Measurements from ENCODE around the gene C5orf52.
"Not testable (repeated sequence)": the region's sequence is repeated elsewhere in the genome, so short reads cannot be mapped to it uniquely, and the experiment has no call there.

Gene C5orf52

DNA sequence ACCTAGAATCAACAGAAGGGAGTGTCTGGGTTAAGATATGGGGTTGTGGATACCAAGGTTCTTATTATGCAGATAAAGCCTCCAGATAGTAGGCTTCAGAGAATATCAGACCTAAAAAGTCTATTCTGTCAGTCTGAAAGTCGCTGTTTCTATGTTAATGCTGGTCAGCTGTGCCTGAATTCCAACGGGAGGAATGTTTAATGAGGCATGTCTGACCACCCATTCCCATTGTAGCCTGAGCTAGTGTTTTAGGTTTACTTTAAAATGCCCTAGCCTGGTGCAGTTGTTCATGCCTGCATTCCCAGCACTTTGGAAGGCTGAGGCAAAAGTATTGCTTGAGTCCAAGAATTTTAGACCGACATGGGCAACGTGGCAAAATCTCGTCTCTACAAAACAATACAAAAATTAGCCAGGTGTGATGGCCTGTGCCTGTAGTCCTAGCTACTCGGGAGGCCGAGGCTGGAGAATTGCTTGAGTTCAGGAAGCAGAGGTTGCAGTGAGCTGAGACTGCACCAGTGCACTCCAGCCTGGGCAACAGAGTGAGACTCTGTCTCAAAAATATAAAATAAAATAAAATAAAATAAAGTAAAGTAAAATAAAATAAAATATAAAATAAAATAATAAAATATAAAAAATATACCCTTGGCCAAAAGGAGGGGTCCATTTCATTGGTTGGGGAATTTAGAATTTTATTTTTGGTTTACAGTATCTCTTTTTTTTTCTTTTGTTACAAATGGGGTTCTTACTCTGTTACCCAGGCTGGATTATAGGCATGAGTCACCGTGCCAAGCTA is 11.3 kb upstream of the C5orf52 start:
- in situ Hi-C loops (cut with HindIII; ENCODE audit: low pct_unique_long_range_greater_than_20kb, low sequenced_read_pairs) = no loop called here
- DNase-seq (ENCODE audit: low read depth in 1 of 2, low spot score in 1 of 2) = no peak
- TF ChIP-seq JUND (IDR thresholded peaks at IDR 0.05; ENCODE audit: low read depth) = no peak

DNA sequence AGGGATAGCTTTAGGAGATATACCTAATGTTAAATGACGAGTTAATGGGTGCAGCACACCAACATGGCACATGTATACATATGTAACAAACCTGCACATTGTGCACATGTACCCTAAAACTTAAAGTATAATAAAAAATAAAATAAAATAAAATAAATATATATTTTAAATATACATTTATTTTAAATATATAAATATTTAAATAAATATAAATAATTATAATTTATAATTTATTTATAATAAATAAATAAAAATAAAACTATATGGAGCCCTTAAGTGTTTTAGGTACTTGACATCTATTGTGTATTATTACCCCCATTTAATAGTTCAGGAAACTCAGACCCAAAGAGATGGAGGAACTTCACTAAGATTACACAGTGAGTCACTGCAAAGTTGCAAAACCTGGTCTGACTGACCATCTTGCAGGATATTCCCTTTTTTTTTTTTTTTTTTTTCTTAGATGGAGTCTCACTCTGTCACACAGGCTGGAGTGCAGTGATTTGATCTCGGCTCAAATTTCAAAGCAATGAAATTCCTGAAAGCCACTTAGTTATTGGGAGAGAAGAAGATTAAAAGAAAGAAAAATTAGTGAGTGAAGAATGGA is 5.8 kb upstream of the C5orf52 start:
- DNase-seq (ENCODE audit: low read depth in 1 of 2, low spot score in 1 of 2) = peak in 1 of 2 experiments; percentile 18
- in situ Hi-C loops (cut with HindIII; ENCODE audit: low pct_unique_long_range_greater_than_20kb, low sequenced_read_pairs) = no loop called here

DNA sequence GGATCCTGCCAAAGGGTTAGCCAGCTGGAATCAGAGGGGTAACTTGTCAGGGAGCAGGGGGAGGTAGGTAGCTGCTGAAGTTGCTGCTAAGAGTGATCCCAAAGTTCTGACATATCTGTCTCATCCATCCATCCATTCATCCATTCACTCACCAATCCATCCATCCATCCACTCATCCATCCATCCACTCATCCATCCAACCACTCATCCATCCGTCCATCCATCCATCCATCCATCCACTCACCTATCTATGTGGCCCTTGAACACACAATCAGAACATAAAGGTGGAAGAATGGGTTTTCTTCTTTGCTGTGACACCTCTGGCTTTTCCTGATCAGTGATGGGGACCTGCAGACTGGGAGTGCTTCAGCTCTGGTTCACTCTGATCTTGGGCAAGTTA is 3.0 kb upstream of the C5orf52 start:
- in situ Hi-C loops (cut with HindIII; ENCODE audit: low pct_unique_long_range_greater_than_20kb, low sequenced_read_pairs) = no loop called here
- TF ChIP-seq JUND (IDR thresholded peaks at IDR 0.05; ENCODE audit: low read depth) = no peak

More for the DNA sequence above, 5.8 kb upstream of the C5orf52 start:
- TF ChIP-seq JUND (IDR thresholded peaks at IDR 0.05; ENCODE audit: low read depth) = no peak

DNA sequence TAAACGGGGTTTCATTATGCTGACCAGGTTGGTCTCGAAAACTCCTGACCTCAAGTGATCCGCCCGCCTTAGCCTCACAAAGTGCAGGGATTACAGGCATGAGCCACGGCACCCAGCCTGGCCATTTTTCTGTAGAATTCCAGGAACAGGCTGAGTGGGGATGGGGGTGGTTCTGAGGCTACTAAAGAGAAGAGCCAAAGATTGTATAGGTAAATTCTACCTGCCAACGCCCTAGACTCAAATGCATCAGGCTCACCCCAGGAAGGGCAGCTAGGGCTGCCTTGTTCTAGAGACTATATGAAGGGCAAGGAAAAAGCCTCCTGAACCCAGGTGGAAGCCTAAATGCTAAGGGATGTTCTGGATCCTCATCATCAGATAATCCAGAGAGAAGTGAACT is 1.6 kb upstream of the C5orf52 start:
- no peak for DNase-seq (ENCODE audit: low read depth in 1 of 2, low spot score in 1 of 2)
- no peak for TF ChIP-seq JUND (IDR thresholded peaks at IDR 0.05; ENCODE audit: low read depth)
- in situ Hi-C loops (cut with HindIII; ENCODE audit: low pct_unique_long_range_greater_than_20kb, low sequenced_read_pairs) = no loop called here

More for the DNA sequence above, 3.0 kb upstream of the C5orf52 start:
- no peak for DNase-seq (ENCODE audit: low read depth in 1 of 2, low spot score in 1 of 2)

DNA sequence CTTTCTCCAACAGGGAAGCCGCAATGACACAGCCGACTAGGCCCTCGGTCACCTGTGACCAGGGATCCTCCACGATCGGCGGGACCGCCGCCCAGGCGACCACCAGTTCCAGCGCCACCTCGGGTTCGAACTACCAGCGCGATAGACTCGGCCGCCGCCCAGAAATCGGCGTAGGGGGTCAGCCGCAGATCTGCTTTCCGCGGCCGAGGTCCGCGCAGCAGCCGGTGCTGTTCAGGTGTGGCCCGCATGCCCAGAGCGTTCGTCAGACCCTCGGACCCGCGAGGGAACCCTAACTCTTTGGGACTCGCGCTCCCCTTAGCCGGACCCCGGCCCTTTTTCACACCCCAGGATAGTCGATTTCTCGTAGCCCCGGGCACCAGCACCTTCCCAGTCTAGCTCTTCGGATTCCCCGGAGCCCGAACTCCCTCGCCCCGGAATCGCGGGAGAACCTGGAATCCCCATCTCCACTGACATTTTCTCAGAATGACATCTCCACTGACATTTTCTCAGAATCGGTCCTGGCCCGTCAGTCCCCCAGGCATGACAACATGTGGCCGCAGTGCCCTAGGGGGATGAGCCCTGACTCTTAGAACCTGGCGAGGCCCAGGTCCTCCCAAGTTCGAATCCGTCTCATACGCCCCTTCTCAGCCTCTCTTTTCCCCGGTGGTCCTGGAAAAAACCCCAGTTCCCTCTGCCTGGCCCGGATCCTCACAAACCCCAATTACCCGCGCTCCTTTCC is 428 bp downstream of the C5orf52 start:
- no peak for TF ChIP-seq JUND (IDR thresholded peaks at IDR 0.05; ENCODE audit: low read depth)
- no peak for DNase-seq (ENCODE audit: low read depth in 1 of 2, low spot score in 1 of 2)
- in situ Hi-C loops (cut with HindIII; ENCODE audit: low pct_unique_long_range_greater_than_20kb, low sequenced_read_pairs) = no loop called here

DNA sequence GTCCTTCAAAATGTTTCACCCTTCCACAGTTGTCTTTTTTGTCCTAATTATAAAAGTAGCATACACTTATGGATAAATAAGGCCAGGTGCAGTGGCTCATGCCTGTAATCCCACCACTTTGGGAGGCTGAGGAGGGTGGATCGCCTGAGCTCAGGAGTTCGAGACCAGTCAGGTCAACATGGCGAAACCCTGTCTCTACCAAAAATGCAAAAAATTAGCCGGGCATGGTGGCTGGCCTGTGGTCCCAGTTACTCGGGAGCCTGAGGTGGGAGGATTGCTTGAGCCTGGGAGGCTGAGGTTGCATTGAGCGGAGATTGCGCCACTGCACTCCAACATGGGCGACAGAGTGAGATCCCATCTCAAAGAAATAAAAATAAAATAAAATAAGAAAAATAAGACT is 1.6 kb downstream of the C5orf52 start:
- DNase-seq (ENCODE audit: low read depth in 1 of 2, low spot score in 1 of 2) = no peak
- no peak for TF ChIP-seq JUND (IDR thresholded peaks at IDR 0.05; ENCODE audit: low read depth)
- in situ Hi-C loops (cut with HindIII; ENCODE audit: low pct_unique_long_range_greater_than_20kb, low sequenced_read_pairs) = no loop called here

DNA sequence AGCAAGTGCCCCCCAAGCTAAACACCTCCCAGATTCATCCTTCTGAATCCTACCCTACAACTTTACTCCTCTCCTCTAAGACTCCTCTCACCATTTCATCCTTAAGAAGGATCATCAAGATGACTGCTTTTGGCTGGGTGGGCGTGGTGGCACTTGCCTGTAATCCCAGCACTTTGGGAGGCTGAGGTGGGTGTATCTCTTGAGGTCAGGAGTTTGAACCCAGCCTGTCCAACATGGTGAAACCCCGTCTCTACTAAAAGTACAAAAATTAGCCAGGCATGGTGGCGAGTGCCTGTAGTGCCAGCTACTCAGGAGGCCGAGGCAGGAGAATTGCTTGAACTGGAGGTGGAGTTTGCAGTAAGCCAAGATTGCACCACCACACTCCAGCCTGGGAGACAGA is 3.0 kb downstream of the C5orf52 start:
- in situ Hi-C loops (cut with HindIII; ENCODE audit: low pct_unique_long_range_greater_than_20kb, low sequenced_read_pairs) = not testable (repeated sequence)

DNA sequence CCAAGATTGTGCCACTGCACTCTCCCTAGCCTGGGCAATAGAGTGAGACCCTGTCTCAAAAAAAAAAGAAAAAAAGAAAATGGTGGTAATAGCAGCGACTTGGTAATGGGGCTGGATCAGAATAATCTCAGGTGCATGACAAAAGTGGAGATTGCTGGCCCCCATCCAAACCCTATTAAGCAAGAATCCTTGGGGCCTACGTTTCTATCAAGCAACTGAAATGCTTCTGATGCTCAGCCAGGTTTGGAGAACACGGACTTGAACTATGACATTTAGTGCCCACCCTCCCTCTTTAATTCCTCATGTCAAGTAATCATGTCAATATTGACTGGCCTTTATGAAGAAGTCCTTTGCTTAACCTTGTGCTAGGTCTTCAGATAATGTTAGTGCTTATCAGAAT is 6.6 kb downstream of the C5orf52 start:
- TF ChIP-seq JUND (IDR thresholded peaks at IDR 0.05; ENCODE audit: low read depth) = no peak
- in situ Hi-C loops (cut with HindIII; ENCODE audit: low pct_unique_long_range_greater_than_20kb, low sequenced_read_pairs) = no loop called here
- DNase-seq (ENCODE audit: low read depth in 1 of 2, low spot score in 1 of 2) = no peak

More for the DNA sequence above, 3.0 kb downstream of the C5orf52 start:
- DNase-seq (ENCODE audit: low read depth in 1 of 2, low spot score in 1 of 2) = not testable (repeated sequence)

DNA sequence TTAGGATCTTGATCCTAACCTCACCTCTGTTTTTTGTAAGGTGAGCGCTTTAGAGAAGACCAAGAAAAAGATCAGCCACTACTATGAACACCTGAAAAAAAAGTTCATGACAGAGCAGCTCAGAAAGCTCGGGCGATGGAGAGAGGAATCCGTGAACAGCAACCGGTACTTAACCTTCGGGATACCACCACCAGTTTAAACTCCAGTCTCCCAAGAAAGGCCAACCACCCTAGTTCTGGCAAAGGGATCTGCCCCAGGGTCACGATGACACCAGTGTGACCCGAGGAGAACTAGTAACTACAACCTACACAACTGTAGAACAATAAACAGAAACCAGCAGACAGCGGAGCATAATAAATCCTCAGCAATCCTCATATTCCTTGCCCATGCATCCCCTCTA is 8.5 kb downstream of the C5orf52 start:
- in situ Hi-C loops (cut with HindIII; ENCODE audit: low pct_unique_long_range_greater_than_20kb, low sequenced_read_pairs) = no loop called here
- no peak for TF ChIP-seq JUND (IDR thresholded peaks at IDR 0.05; ENCODE audit: low read depth)
- DNase-seq (ENCODE audit: low read depth in 1 of 2, low spot score in 1 of 2) = no peak

DNA sequence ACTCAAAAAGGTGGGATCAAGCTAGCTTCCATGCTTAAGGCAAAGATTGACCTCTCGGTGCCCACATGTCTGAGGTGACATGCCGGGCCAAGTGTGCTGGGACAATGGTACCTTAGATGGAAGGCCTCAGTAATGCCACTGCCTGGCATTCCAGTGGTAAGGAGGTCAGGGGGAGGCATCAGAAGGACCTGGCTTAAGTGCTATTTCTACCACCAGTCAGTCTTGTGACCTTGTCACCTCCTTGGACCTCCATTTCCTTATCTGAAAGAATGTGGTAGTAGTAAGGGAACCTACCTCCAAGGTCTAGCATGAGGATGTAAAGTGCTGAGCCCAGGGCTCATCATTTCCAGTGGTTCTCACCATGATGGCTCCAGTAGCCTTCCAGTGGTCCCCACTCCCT is 8.9 kb downstream of the C5orf52 start:
- in situ Hi-C loops (cut with HindIII; ENCODE audit: low pct_unique_long_range_greater_than_20kb, low sequenced_read_pairs) = no loop called here
- DNase-seq (ENCODE audit: low read depth in 1 of 2, low spot score in 1 of 2) = no peak
- TF ChIP-seq JUND (IDR thresholded peaks at IDR 0.05; ENCODE audit: low read depth) = no peak

DNA sequence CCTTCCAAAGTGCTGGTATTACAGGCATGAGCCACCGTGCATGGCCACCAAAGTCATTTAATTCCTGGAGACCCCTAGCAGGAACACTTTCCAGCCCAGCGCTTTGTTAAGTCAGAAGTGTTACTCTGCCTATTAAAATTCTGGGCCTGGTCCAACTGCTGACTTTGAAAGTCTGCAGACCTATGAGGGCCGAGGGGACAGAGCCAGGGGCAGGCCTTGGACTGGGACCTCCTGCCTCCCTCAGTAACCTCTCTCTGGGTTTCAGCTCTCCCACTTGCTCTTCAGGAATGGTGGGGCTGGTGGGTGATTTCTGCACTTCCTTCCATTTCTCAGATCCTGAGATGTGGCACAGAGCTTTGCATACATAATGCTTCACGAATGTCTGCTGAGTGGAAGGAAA is 9.7 kb downstream of the C5orf52 start:
- in situ Hi-C loops (cut with HindIII; ENCODE audit: low pct_unique_long_range_greater_than_20kb, low sequenced_read_pairs) = no loop called here
- TF ChIP-seq JUND (IDR thresholded peaks at IDR 0.05; ENCODE audit: low read depth) = no peak
- no peak for DNase-seq (ENCODE audit: low read depth in 1 of 2, low spot score in 1 of 2)

DNA sequence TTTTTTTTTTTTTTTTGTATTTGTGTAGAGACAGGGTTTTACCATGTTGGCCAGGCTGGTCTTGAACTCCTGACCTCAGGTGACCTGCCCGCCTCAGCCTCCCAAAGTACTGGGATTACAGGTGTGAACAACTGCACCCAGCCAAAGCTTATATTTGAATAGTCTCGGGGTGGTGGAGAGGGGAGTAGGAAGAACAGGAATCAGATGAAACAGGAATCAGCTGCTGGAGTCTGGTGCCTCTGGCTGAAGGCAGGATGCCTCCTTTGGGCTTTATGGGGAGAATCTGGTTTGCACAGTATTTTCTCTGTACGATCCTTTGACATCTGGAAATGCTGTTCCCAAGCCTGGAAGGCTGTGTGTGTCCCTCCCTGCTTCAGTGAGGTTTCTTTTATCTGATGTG is 10.9 kb downstream of the C5orf52 start:
- TF ChIP-seq JUND (IDR thresholded peaks at IDR 0.05; ENCODE audit: low read depth) = no peak
- in situ Hi-C loops (cut with HindIII; ENCODE audit: low pct_unique_long_range_greater_than_20kb, low sequenced_read_pairs) = no loop called here
- no peak for DNase-seq (ENCODE audit: low read depth in 1 of 2, low spot score in 1 of 2)

DNA sequence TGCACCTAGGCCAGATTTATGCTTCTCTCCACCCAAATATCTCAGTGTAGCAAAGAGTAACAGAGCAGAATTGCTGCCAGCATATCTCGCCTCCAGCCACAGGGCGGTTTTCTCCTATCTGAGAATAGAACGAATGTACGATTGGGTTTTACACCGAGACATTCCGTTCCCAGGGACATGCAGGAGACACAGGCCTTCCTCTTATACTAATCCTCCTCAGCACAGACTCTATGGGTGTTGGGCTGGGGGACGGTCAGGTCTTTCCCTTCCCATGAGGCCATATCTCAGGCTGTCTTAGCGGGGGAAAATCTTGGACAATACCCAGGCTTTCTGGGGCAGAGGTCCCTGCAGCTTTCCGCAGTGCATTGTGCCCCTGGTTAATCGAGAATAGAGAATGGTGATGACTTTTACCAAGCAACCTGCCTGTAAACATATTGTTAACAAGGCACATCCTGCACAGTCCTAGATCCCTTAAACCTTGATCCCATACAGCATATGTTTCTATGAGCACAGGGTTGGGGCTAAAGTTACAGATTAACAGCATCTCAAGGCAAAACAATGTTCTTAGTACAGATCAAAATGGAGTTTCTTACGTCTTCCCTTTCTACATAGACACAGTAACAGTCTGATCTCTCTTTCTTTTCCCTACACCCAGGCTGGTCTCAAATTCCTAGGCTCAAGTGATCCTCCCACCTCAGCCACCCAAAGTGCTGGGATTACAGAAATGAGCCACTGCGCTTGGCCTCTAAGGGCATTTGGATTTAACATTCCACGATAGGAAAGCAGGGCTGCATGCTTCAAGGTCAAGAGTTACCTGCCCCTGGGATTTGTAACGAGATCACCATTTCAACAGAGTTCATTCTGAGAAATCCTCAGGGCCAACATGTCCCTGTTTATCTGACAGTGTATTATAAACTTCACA is 15.2 kb downstream of the C5orf52 start:
- DNase-seq (ENCODE audit: low read depth in 1 of 2, low spot score in 1 of 2); in situ Hi-C loops (cut with HindIII; ENCODE audit: low pct_unique_long_range_greater_than_20kb, low sequenced_read_pairs): not testable (repeated sequence)
